Stimulated activated CD4-positive, alpha-beta T cell treated with anti-CD3 and anti-CD28 coated beads, Interleukin-12 subunit alpha, Interleukin-12 subunit beta, amount 100 ng/mL, for 24 hours (primary cell): ENCODE results near the gene ZCCHC14.
"Not testable (repeated sequence)": the region's sequence is repeated elsewhere in the genome, so short reads cannot be mapped to it uniquely, and the experiment has no call there.

ENCODE experiments used
- DNase-seq, 2 experiments: peaks; one replicate each; pipeline ENCODE4 v3.0.0-alpha.2; 2020; ENCODE audit warnings: low read depth in 2 of 2

Gene ZCCHC14

DNA sequence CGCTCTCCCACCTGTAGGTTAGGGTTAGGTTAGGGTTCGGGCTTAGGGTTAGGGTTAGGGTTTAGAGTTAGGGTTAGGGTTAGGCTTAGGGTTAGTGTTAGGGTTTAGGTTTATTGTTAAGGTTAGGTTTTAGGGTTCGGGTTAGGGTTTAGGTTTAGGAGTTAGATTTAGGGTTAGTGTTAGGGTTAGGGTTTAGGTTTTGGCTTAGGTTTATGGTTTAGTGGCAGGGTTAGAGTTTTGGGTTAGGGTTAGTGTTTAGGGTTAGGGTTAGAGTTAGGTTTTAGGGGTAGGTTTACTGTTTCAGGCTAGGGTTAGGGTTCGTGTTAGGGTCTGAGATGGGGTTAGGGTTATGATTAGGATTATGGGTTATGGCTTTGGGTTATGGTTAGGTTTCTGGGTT lies 31.6 kb upstream of the ZCCHC14 start:
- no peak for DNase-seq

DNA sequence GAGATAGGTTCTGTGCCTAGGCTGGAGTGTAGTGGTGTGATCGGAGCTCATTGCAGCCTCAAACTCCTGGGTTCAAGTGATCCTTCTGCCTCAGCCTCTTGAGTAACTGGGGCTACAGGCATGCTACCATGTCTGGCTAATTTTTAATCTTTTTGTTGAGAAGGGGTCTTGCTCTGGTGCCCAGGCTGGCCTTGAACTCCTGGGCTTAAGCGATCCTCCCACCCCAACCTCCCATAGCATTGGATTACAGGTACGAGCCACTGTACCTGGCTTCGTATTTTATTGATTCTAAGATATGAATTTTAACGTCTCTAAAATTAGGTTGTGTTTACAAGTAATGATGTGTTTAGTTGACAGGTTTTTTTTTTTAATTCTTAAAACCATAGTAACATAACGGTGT lies 30.8 kb upstream of the ZCCHC14 start:
- not testable (repeated sequence) for DNase-seq

DNA sequence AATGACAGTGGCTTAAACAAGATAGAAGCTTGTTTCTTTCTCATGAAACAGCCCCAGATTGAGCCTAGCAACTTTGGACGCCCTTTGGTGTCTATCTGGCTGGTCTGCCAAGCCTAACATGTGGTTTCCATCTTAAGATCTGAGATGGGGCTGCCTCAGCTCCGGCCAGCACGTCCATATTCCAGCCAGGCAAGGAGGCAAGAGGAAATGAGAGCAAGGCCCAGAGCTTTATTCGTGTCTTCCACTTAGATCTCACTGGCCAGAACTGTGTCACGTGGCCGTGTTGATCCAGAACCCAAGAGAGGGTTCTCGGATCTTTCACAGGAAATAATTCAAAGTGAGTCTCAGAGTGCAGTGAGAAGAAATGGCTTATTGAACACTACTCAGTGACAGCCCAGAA lies 28.9 kb upstream of the ZCCHC14 start:
- DNase-seq, result not testable (repeated sequence)

DNA sequence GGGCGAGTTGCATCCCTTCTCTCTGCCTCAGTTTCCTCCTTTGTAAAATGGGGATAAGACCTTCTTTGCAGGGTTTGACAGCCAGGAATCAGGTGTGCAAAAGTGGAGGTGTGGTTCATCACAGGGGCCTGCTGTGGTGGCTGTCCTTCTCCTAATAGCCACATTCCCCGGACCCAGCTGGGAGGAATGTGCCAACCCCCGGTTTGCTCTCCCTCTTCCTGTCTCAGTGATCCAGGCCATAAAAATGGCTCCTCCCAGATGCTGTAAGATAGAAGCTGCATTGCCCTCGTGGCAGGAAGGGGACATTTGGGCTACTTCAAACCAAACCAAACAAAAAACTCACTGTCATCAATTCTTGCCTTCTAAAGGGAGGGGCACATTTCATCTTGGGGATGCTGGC lies 26.3 kb upstream of the ZCCHC14 start:
- DNase-seq, result not testable (repeated sequence)

DNA sequence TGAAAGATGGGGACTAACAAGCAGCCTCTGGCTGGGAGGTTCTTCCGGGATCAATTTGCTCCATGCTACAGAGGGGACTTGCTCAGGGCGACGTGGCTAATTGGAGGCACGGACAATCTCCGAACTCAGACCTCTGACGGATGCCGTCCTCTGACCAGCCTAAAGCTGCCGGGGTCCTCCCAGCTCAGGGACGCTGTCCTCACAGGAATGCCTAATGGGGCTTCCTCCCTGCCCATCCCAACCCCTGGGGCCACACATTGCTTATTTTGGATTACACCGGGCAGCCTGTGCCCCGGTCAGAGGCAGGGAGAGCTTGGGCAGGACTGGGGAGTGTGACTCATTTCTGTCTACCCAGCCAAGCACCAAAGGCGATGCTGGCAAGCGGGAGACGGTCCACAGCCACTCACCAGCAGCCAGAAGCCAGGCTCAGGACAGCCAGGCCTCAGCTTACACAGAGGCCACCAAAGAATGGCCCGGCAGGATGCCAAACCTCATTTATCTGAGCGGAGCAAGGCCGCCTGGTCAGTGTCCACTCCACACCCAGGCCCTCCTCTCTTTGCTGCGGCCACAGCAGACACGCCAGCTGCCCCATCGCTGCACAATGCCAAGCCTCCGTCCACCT lies 25.7 kb upstream of the ZCCHC14 start:
- DNase-seq, result not testable (repeated sequence)

DNA sequence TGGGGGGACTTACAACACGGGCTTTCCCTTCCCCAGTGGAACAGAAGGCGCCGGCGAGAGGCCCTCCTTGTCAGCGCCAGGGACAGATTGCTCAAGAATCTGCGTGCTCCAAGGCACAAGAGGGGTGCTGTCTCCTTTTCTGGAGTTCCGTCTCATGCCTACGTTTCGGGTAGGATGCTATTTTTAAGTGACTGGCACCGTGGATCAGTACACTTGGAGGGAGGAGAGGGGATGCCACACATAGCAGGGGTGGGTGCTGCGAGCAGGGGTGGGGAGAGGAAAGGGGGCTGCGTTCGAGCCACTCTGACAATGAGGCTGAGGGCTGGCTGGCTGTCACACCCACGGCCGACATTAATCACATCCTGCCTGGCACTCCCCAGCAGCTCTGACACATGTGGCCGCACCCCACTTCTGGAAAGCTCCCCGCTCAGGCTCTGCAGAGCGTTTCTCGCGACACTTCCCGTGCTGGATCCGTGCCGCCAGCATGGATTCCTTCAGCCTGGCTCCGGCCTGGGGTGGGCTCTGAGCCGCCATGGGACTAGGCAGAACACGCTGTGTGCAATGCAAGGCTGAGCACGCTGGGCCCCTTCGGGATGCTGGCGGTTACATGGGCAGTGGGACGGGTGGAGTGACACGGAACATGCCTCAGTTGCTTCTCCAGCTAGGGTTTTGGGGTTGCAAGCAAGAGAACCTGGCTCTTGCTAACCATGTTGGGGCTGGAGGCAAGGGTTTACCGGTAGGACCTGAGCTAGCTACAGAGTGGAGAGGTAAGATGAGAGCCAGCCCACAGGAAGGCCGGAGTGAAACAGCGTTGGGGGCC lies 25.0 kb upstream of the ZCCHC14 start:
- DNase-seq, result not testable (repeated sequence)

DNA sequence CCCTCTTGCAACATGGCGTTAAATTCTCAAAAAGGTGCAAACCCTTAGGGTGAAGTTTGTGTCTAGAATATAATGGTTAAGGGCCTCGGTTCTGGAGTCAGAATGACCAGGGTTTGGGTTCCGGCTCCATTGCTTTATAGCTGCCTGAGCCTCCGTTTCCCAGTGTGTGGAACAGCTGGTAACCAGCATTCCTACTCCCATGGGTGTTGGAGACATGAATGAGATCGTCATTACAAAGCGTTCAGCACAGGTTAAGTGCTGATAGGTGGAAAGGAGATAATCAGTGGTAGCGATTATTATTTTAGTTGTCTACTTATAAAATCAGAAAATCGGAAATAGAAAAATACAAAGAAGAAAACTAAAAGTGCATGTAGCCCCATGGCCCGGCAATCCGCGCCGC lies 23.5 kb upstream of the ZCCHC14 start:
- no peak for DNase-seq

DNA sequence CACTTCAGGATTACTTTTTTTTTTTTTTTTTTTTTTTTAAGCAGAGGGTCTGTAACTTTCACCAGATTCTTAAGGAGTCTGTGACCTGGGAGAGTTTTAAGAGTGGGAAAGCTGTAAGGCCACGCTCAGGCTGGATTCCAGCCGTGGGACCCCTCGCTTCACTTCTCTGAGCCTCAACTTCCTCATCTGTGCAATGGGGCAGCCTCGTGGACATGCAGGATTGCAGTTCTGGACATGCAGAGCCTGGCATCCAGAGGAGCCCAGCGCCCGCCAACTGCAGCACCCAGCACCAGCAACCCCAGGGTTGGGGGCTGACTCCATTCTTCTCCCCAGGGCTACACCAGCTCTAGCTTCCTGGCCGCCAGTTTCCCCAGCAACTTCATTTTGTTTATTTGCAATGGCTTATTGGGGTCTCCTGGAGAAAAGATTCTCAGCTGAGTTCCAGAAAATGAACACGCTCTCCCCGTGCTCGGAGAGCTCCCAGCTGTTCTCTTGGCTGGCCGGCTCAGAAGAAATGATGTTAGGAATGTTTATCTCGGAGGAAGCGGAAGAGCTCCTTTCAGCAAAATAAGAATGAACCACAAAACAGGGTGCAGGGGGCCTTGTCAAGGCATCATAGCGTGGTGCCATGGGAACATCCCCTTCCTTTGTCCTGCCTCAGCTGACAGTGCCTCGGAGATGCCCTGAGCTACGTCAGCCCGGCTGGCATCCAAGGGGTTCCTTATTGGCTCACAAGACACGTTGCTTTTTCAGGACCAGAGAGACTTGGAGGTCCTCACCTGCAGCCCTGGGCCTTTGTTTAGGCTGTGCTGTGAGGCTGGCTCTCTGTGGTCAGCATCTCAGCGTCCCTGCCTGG lies 22.9 kb upstream of the ZCCHC14 start:
- DNase-seq, result no peak

DNA sequence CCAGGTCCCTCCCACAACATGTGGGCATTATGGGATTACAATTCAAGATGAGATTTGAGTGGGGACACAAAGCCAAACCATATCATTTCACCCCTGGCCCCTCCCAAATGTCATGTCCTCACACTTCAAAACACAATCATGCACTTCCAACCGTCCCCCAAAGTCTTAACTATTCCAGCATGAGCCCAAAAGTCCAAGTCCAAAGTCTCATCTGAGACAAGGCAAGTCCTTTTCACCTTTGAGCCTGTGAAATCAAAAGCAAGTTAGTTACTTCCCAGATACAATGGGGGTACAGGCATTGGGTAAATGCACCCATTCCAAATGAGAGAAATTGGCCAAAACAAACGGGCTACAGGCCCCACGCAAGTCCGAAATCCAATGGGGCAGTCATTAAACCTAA lies 17.0 kb upstream of the ZCCHC14 start:
- DNase-seq, result not testable (repeated sequence)

DNA sequence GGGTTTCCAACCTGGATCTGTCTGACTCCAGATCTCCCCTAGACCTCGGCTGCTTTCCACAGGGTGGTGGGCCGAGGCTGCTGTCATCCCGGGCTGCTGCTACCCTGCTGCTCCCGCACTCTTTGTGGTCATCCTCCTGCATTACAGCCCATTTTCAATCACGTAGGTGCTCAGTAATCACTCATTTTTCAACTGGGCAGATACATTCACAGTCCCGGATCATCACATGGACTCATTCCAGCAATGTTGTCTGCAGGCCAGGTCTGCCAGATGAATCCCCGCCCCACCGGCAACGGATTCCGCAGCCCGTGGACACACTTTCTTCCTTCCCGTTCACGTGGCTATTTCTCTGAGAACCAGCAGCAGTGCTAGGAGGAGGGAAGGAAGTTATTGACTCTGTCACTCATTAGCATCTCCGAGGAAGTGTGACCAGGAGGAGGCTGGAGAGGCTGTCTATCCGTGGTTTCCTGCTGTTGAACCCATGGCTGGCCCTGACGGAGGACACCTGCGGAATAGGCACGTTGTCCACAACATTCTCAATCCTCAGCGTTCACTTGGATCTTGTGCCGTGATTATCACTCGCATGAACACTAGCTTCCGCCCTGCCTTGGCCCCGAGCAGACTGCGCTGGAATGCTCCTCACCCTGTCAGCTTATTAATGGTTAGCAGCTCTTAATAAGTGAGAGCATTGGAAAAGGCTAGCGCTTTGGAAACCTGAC lies 14.7 kb upstream of the ZCCHC14 start:
- DNase-seq, result no peak

DNA sequence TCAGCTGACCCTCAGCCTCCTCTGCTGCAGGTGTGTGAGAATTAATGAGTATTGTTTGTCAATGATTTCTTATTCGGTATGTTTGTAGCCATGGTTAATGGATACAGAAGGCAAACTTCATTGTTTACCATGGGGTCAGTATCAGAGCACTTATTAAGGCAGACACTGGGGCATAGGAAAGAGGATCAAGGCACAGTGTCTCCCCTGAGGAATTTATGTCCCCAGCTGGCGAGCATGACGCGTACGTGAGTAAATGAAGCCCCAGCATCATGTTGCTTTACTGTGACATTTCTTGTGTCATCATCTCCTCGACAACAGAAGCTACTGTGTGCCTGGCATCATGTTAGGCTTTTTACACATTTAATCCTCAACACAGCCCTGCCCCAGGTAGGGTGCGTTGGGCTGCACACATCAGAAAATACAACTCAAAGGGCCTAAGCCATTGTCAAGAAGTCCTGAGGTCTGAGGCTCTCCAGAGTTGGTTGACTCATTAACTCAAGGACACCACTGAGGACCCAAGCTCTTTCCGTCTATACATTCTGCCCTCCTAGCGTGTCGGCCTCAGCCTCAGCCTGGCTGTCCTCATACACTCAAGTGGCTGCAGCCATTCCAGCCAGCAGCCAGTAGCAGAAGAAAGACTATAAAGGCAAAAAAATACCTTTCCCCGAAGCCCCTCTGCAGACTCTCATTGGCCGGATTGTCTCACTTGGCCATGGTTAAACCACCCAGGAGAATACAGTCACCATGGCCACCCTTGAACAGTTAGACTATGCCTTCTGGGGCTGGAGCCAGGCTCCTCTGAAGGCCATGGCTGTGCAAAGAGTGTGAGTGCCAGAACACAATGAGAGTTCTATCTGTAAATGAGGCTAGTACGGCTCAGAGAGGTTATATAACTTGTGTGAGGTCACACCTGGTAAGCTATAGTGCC lies 13.9 kb upstream of the ZCCHC14 start:
- no peak for DNase-seq

DNA sequence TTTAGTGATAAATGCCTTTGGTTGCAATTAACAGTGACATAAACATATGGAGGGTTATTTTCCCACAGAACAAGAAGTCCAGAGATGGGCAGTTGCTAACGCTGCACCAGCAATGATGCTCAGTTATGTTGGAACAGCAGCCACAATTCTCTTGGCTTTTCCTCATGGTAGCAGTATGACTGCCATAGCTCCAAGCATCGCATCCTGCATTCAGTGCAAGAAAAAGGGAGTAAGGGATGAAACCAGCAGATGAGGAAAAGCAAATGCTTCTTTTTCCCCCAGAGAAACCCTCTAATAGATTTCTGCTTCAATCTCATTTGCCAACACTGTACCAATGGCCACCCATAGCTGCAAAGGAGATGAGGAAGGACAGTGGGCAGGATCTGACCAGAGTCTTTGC lies 13.0 kb upstream of the ZCCHC14 start:
- no peak for DNase-seq

DNA sequence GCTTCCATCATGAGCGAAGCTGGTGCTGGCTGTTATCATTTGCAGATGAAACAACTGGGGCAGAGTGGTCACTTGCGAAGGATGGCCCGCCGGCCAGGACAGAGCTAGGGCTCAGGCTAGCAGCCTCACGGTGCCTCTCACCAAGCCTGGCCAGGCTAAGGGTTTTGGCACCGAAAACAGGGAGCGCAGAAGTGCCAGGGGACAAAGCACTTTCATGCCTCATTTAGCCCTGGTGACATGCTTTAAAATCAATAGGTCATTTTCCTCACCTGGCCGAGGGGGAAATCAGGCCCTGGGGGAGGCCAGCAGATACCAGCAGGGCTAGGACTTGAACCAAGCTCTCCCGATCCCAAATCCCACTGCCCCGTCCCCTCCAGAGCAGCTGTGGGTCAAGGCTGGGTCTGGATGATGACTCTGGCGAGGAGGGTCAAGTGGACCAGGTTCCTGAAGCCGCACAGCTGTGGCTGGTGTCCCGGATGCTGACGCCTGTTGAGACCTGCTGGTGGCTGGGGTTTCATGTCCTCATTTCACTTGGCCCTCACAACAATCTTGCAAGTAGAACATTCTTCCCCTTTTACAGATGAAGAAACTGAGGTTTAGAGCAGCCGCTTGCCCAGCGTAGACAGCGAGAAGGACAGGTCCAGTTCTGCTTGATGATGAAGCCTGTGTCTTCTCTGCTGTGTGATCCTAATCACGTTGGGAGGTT lies 10.6 kb upstream of the ZCCHC14 start:
- not testable (repeated sequence) for DNase-seq

DNA sequence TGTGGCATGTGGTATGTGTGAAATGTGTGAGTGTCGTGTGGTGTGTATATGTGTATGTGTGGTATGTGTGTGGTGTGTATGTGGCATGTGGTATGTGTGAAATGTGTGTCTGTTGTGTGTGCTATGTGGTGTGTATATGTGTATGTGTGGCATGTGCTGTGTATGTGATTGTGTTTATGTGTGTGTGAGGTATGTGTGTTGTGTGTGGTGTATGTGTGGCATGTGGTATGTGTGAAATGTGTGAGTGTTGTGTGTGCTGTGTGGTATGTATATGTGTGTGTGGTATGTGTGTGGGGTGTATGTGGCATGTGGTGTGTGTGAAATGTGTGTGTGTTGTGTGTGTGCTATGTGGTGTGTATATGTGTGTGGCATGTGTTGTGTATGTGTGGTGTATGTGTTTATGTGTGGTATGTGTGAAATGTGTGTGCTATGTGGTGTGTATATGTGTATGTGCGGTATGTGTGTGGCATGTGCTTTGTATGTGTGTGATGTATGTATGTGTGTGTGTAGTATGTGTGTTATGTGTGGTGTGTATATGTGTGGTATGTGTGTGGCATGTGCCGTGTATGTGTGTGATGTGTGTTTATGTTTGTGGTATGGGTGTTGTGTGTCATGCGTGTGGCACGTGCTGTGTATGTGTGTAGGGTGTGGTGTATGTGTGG lies 9.6 kb upstream of the ZCCHC14 start:
- DNase-seq, result no peak

DNA sequence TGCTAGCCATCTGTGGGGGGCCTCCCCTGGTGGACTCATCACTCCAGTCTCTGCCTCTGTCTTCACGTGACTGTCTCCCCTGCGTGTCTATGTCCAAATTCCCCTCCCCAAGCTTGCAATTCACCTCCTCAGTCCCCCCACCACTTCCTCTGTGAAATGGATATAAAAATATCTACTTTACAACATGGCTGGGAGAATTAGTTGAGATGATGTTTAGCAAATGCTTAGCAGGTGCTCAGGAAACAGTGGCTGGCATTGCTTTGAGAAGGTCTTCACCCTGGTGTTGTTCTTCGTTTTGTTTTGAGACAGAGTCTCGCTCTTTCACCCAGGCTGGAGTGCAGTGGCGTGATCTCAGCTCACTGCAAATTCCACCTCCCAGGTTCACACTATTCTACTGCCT lies 8.3 kb upstream of the ZCCHC14 start:
- DNase-seq, result no peak

DNA sequence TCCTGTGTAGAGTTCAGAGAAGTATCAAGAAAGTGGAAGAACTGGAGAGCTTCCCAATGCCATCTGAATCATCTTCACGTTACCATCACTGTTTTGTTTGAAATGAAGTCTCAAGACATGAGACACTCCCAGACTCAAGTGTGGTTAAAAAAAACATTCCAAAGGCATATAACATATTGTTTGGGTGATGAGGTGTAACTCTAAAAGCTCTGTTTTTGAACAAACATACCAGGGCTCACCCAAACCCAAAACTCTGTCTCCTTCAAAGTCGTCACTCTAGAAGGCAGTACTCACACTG lies 6.3 kb upstream of the ZCCHC14 start:
- no peak for DNase-seq

DNA sequence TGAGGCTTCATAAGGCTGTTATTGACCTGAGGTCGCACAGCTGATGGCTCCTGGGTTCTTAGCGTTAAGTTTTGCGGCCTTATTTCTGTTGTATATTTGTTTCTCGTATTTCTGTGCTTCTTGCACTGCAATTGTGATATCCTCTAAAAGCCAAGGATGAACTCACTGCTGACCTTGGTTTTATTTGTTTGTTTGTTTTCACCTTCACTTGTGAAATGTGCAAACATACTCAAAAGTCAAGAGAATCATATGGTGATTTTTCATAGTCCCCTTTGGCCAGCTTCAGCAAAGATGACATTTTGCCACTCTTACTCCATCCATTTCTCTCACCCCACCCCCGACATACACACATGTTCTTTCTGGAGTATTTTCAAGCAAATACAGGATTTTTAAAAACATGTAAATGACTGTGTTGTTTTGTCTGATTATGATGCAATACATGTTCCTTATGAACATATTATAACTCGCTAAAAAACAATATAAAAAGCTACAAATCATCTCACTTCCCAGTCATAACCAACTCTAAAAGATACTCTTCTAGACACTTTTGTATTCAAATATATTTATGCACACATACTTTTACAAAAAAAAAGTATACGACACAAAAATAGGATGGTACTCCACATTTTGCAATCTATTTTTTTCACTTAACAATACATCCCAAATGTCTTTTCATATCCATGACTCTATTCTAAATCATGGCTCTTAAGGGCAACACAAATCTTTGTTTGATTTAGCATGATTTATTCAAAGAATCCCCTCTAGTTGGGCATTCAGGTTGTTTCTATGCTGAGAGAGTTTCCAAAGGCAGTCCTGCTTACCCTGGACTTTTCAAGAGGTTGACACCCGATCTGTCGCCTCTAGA lies 5.7 kb upstream of the ZCCHC14 start:
- no peak for DNase-seq

DNA sequence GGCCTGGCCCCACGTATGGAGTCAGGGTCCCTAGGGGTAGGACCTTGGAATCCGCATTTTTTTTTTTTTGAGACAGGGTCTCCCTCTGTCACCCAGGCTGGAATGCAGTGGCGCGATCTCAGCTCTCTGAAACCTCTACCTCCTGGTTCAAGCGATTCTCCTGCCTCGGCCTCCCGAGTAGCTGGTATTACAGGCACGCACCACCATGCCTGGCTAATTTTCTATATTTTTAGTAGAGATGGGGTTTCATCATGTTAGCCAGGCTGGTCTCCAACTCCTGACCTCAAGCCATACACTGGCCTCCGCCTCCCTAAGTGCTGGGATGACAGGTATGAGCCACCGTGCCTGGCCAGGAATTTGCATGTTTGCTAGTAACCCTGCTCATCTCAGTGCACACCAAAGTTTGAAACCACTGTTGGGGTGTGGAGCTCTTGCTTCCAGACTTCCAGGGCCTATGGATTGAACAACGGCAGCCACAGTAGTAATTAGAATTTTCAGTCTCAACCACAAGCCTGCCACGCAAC lies 5.0 kb upstream of the ZCCHC14 start:
- not testable (repeated sequence) for DNase-seq
